Sigmoid colon (tissue), 7 donors: ENCODE measurements around the gene SLC5A4. TPM values are rescaled to one million over a fixed set of nuclear protein-coding genes. Genes with fewer than 3 reads are reported as not detected.
"Not testable (repeated sequence)": the region's sequence is repeated elsewhere in the genome, so short reads cannot be mapped to it uniquely, and the experiment has no call there.

Experiments
- DNase-seq: peaks from one replicate; pipeline ENCODE4 v3.0.0-alpha.2; 2019
- H3K27ac ChIP-seq, 4 donors: fragments of 200-600 bp; sonication (generic); one replicate each; pipeline ENCODE4 v1.5.1; 2016 to 2019; ENCODE audit warnings: mild to moderate bottlenecking in 1 of 4
- H3K27me3 ChIP-seq, 3 donors: fragments of 200-600 bp; sonication (generic); one replicate each; pipeline ENCODE4 v1.5.1; 2019; ENCODE audit warnings: mild to moderate bottlenecking in 1 of 3
- H3K36me3 ChIP-seq, 4 donors: fragments of 200-600 bp; sonication (generic); one replicate each; pipeline ENCODE4 v1.5.1; 2016 to 2019
- H3K4me1 ChIP-seq, 4 donors: fragments of 200-600 bp; sonication (generic); one replicate each; pipeline ENCODE4 v1.5.1; 2017 to 2019
- H3K4me3 ChIP-seq, 4 donors: fragments of 200-600 bp; sonication (generic); one replicate each; pipeline ENCODE4 v1.5.1; 2017 to 2019; ENCODE audit warnings: mild to moderate bottlenecking in 2 of 4, moderate library complexity in 1 of 4
- H3K9me3 ChIP-seq, 4 donors: fragments of 200-600 bp in 3 of 4; sonication (generic) in 3 of 4; one replicate each; pipeline versions ENCODE4 v1.5.1 to v1.6.1; 2013 to 2019
- EP300 ChIP-seq, 4 donors: sonication (generic); formaldehyde crosslinking; IDR thresholded peaks; one replicate each; pipeline ENCODE4 v1.6.1; 2017; ENCODE audit warnings: antibody characterized with exemption in 4 of 4
- POLR2A ChIP-seq, 2 donors: fragments of 450-650 bp; IDR thresholded peaks; one replicate each; pipeline ENCODE4 v1.6.1; 2016; ENCODE audit warnings: antibody characterized with exemption in 2 of 2, mild to moderate bottlenecking in 2 of 2, moderate library complexity in 2 of 2
- POLR2AphosphoS5 ChIP-seq, 4 donors: sonication (generic); formaldehyde crosslinking; IDR thresholded peaks; one replicate each; pipeline ENCODE4 v1.6.1; 2017; ENCODE audit warnings: antibody characterized with exemption in 4 of 4
- WGBS, 2 donors: extraction: QIAGEN DNeasy Blood & Tissue Kit; methylation state at CpG; one replicate each; pipeline ENCODE4 v1.1.7; 2013; 5-methylcytosine and 5-hydroxymethylcytosine counted together
- intact Hi-C: fragments of 100-400 bp; cut with DNase I; formaldehyde crosslinking; loops from one replicate; pipeline ENCODE4 v1.15.1; 2023
- polyA plus RNA-seq, 3 donors: library from polyadenylated mRNA; stranded (reverse); fragments of 200-250 nt; gene quantifications; one replicate each; pipeline ENCODE4 v1.2.3, GENCODE V29; 2013
- total RNA-seq, 4 donors: library from RNA; depleted of rRNA; stranded (reverse); fragments of >200 nt; gene quantifications; one replicate each; pipeline ENCODE4 v1.1.0, GENCODE V29; 2016
- TF ChIP-seq, protein P1 (sequence below), 4 experiments: fragments of 450-650 bp in 3 of 4; fragments of 200-600 bp in 1 of 4; IDR thresholded peaks; one replicate each; pipeline ENCODE4 v1.5.1; 2016 to 2019; ENCODE audit warnings: antibody characterized with exemption in 4 of 4, mild to moderate bottlenecking in 3 of 4, moderate library complexity in 2 of 4
- donor health status: healthy with polysubstance abuse.
- donor health status: Bipolar disorder and iron deficiency.
- donor health status: healthy.

Gene SLC5A4
- total RNA-seq (1 to 10 TPM in 1 of 4 donors, under 1 TPM in 1, not detected in 2; 0.36 to 1.1 TPM), polyA plus RNA-seq (under 1 TPM in 1 of 3 donors, not detected in 2; 0.16 TPM)

DNA sequence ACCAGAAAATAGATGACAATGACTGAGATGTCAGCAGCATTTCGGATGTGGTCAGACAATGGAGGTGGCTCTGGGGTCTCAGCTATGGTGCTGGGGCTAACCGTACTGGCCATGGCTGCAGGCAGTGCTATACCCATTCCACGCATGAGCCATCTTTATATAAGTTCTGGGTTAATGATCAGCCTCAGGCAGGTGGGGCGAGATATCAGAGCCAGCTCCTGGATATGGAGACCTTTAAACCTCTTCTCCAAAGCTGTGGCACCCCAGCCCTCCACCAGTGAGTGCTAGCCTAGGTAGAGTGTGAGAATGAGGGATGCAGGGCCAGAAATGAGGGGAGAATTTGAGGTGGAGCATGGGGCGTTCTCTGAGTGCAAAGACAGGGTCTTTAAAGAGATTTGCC lies at the start of gene SLC5A4:
SLC5A4 (minus strand) TSS at position 131 of the 400 bp plus-strand sequence; CDS start at position 113, 18 bp downstream.
- H3K27ac ChIP-seq, result no peak within 1 kb of the TSS
- WGBS, 2 donors, result 45 to 72% methylated on average over 5 of the region's 5 CpGs

DNA sequence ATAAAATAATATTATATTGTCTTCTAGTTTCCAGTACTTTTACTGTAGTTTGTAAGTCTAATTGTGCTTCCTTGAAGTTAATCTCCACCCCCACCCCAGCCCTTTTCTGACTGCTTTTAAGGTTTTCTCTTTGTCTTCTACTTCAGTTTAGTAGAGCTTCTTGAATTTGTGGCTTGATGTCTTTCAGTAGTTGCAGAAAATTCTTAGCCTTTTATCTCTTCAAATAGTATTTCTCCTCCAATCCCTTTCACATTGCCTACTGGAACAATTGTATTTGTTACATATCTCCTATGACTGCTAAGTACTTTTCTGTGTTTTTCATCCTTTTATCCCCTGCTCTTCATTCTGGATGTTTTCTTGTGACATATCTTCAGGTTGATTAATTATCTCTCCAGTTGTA lies 38.8 kb upstream of the SLC5A4 start:
- H3K36me3 ChIP-seq, H3K27ac ChIP-seq, H3K27me3 ChIP-seq, H3K4me3 ChIP-seq, DNase-seq, H3K9me3 ChIP-seq, intact Hi-C loops, H3K4me1 ChIP-seq: not testable (repeated sequence)

More for the DNA sequence above, at the start of gene SLC5A4:
- H3K4me3 ChIP-seq, result no peak within 1 kb of the TSS
- no peak for DNase-seq
- no peaks in the 10 kb centered on the region for H3K9me3 ChIP-seq
- no peak for TF ChIP-seq POLR2AphosphoS5 (IDR thresholded peaks at IDR 0.05)
- no peak for TF ChIP-seq POLR2A (IDR thresholded peaks at IDR 0.05)
- TF ChIP-seq EP300 (IDR thresholded peaks at IDR 0.05), result no peak
- TF ChIP-seq, protein P1, sequence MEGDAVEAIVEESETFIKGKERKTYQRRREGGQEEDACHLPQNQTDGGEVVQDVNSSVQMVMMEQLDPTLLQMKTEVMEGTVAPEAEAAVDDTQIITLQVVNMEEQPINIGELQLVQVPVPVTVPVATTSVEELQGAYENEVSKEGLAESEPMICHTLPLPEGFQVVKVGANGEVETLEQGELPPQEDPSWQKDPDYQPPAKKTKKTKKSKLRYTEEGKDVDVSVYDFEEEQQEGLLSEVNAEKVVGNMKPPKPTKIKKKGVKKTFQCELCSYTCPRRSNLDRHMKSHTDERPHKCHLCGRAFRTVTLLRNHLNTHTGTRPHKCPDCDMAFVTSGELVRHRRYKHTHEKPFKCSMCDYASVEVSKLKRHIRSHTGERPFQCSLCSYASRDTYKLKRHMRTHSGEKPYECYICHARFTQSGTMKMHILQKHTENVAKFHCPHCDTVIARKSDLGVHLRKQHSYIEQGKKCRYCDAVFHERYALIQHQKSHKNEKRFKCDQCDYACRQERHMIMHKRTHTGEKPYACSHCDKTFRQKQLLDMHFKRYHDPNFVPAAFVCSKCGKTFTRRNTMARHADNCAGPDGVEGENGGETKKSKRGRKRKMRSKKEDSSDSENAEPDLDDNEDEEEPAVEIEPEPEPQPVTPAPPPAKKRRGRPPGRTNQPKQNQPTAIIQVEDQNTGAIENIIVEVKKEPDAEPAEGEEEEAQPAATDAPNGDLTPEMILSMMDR (IDR thresholded peaks at IDR 0.05), result no peak
- no peaks in the 10 kb centered on the region for H3K4me1 ChIP-seq
- no peaks in the 10 kb centered on the region for H3K36me3 ChIP-seq
- no peaks in the 10 kb centered on the region for H3K27me3 ChIP-seq
- intact Hi-C loops, result no loop called here

- WGBS, 2 donors, result 89 to 90% methylated on average over 3 of the region's 3 CpGs
- H3K27me3 ChIP-seq, result peaks cover 0 to 19% (median 0%) of the 10 kb centered on the region in 3 donors
- no peak for DNase-seq
- H3K27ac ChIP-seq, result no peak overlapping the region
- H3K9me3 ChIP-seq, result peaks cover 0 to 2% (median 0%) of the 10 kb centered on the region in 4 donors
- no peak overlapping the region for H3K4me3 ChIP-seq
- no peaks in the 10 kb centered on the region for H3K4me1 ChIP-seq
- no peaks in the 10 kb centered on the region for H3K36me3 ChIP-seq
- no peak for TF ChIP-seq POLR2A (IDR thresholded peaks at IDR 0.05)
- TF ChIP-seq, protein P1 (IDR thresholded peaks at IDR 0.05), result no peak
- TF ChIP-seq EP300 (IDR thresholded peaks at IDR 0.05), result no peak
- TF ChIP-seq POLR2AphosphoS5 (IDR thresholded peaks at IDR 0.05), result no peak
- intact Hi-C loops, result no loop called here
Observed at GRCh38 chr22:32286290-32286840, 31.2 kb upstream of the SLC5A4 start.

- H3K36me3 ChIP-seq, result no peaks in the 10 kb centered on the region
- H3K27ac ChIP-seq, result no peak overlapping the region
- TF ChIP-seq, protein P1 (IDR thresholded peaks at IDR 0.05), result no peak
- TF ChIP-seq POLR2A (IDR thresholded peaks at IDR 0.05) (no peak), EP300 (IDR thresholded peaks at IDR 0.05) (no peak), POLR2AphosphoS5 (IDR thresholded peaks at IDR 0.05) (no peak)
- peaks cover 0 to 22% (median 0%) of the 10 kb centered on the region in 3 donors for H3K27me3 ChIP-seq
- H3K4me3 ChIP-seq, result no peak overlapping the region
- intact Hi-C loops, result no loop called here
- 31 to 53% methylated on average over 11 of the region's 11 CpGs for WGBS, 2 donors
- no peaks in the 10 kb centered on the region for H3K4me1 ChIP-seq
- no peak for DNase-seq
- peaks cover 0 to 2% (median 0%) of the 10 kb centered on the region in 4 donors for H3K9me3 ChIP-seq
Observed at GRCh38 chr22:32281072-32281471, 25.9 kb upstream of the SLC5A4 start.

DNA sequence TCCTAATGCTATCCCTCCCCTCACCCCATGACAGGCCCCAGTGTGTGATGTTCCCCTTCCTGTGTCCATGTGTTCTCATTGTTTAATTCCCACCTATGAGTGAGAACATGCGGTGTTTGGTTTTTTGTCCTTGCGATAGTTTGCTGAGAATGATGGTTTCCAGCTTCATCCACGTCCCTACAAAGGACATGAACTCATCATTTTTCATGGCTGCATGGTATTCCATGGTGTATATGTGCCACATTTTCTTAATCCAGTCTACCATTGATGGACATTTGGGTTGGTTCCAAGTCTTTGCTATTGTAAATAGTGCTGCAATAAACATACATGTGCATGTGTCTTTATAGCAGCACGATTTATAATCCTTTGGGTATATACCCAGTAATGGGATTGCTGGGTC lies 20.2 kb upstream of the SLC5A4 start:
- not testable (repeated sequence) for H3K4me3 ChIP-seq, H3K27me3 ChIP-seq
- 72 to 84% methylated on average over 3 to 4 of the region's 4 CpGs for WGBS, 2 donors

GRCh38 chr22:32271389-32271788 lies 16.2 kb upstream of the SLC5A4 start:
- DNase-seq, result no peak
- H3K4me3 ChIP-seq, result no peak overlapping the region
- no peak overlapping the region for H3K27ac ChIP-seq
- WGBS, 2 donors, result 91% methylated on average over 18 of the region's 18 CpGs
- H3K4me1 ChIP-seq, result no peaks in the 10 kb centered on the region
- H3K27me3 ChIP-seq, result no peaks in the 10 kb centered on the region
- TF ChIP-seq, protein P1 (IDR thresholded peaks at IDR 0.05), result no peak
- TF ChIP-seq EP300 (IDR thresholded peaks at IDR 0.05), result no peak
- no peak for TF ChIP-seq POLR2AphosphoS5 (IDR thresholded peaks at IDR 0.05)
- TF ChIP-seq POLR2A (IDR thresholded peaks at IDR 0.05), result no peak
- H3K36me3 ChIP-seq, result no peaks in the 10 kb centered on the region
- intact Hi-C loops, result no loop called here
- no peaks in the 10 kb centered on the region for H3K9me3 ChIP-seq

More for the DNA sequence above, 20.2 kb upstream of the SLC5A4 start:
- H3K4me1 ChIP-seq, H3K9me3 ChIP-seq, H3K36me3 ChIP-seq, DNase-seq, intact Hi-C loops, H3K27ac ChIP-seq: not testable (repeated sequence)
